ENCODE results near the gene ANKRD44. TPM values are rescaled to one million over a fixed set of nuclear protein-coding genes. Genes with fewer than 3 reads are reported as not detected.

The ANKRD44 gene
- total RNA-seq, 1 donor from 2014 or later: 3.4 TPM

GRCh38 chr2:197136452-197136851, 174.1 kb downstream of the ANKRD44 start:
- H3F3A ChIP-seq (ENCODE audit: low read depth): no peaks in the 10 kb centered on the region
- Mint-ChIP-seq H3K4me1 (peaks cover 10% of the 10 kb centered on the region), H3K9me3 (no peaks in the 10 kb centered on the region), H3K27me3 (ENCODE audit: insufficient read depth, low read depth) (peaks cover 1% of the 10 kb centered on the region), H3K27ac (no peak overlapping the region), H3K4me3 (no peak overlapping the region), H3K36me3 (no peaks in the 10 kb centered on the region)
- peaks cover 14% of the 10 kb centered on the region for H3K4me1 ChIP-seq
- no peak overlapping the region for H3K4me2 ChIP-seq
- H3K27me3 ChIP-seq: no peaks in the 10 kb centered on the region
- TF ChIP-seq EZH2 (IDR thresholded peaks at IDR 0.05): no peak
- no peaks in the 10 kb centered on the region for H4K20me1 ChIP-seq (ENCODE audit: low read depth)
- H2AFZ ChIP-seq (replicated peaks): no peak overlapping the region
- H3K79me2 ChIP-seq (ENCODE audit: low read depth): no peaks in the 10 kb centered on the region
- H3K9ac ChIP-seq: no peak overlapping the region
- H3K9me3 ChIP-seq (ENCODE audit: low read depth): no peaks in the 10 kb centered on the region
- no peak overlapping the region for H3K4me3 ChIP-seq
- no peak for DNase-seq (ENCODE audit: low spot score)
- H3K36me3 ChIP-seq: no peaks in the 10 kb centered on the region
- no peak overlapping the region for H3K27ac ChIP-seq

GRCh38 chr2:197135806-197136205, 174.8 kb downstream of the ANKRD44 start:
- H3K36me3 Mint-ChIP-seq: no peaks in the 10 kb centered on the region
- Histone ChIP-seq H2AFZ (replicated peaks) (no peak overlapping the region), H3F3A (ENCODE audit: low read depth) (no peaks in the 10 kb centered on the region), H3K4me2 (no peak overlapping the region), H3K9me3 (ENCODE audit: low read depth) (no peaks in the 10 kb centered on the region), H3K9ac (no peak overlapping the region), H3K4me1 (peaks cover 14% of the 10 kb centered on the region), H4K20me1 (ENCODE audit: low read depth) (no peaks in the 10 kb centered on the region), H3K36me3 (no peaks in the 10 kb centered on the region), H3K27me3 (no peaks in the 10 kb centered on the region), H3K27ac (no peak overlapping the region), H3K4me3 (no peak overlapping the region), H3K79me2 (ENCODE audit: low read depth) (no peaks in the 10 kb centered on the region)
- no peaks in the 10 kb centered on the region for H3K27me3 Mint-ChIP-seq (ENCODE audit: insufficient read depth, low read depth)
- DNase-seq (ENCODE audit: low spot score): no peak
- TF ChIP-seq EZH2 (IDR thresholded peaks at IDR 0.05) (no peak), CTCF (IDR thresholded peaks at IDR 0.05) (no peak), EZH2phosphoT487 (IDR thresholded peaks at IDR 0.05) (no peak)
- H3K9me3 Mint-ChIP-seq: no peaks in the 10 kb centered on the region
- H3K27ac Mint-ChIP-seq: no peak overlapping the region
- peaks cover 9% of the 10 kb centered on the region for H3K4me1 Mint-ChIP-seq
- H3K4me3 Mint-ChIP-seq: no peak overlapping the region

GRCh38 chr2:197134206-197134605, 176.4 kb downstream of the ANKRD44 start:
- no peak overlapping the region for H3K4me3 Mint-ChIP-seq
- no peak overlapping the region for H3K4me2 ChIP-seq

GRCh38 chr2:197131558-197131855, 179.1 kb downstream of the ANKRD44 start:
- no peak for TF ChIP-seq EZH2 (IDR thresholded peaks at IDR 0.05)
- no peak for TF ChIP-seq CTCF (IDR thresholded peaks at IDR 0.05)
- no peak for TF ChIP-seq EZH2phosphoT487 (IDR thresholded peaks at IDR 0.05)
- no peak for DNase-seq (ENCODE audit: low spot score)

More at GRCh38 chr2:197134206-197134605, 176.4 kb downstream of the ANKRD44 start:
- H3K27ac ChIP-seq: no peak overlapping the region
- no peak for DNase-seq (ENCODE audit: low spot score)
- Mint-ChIP-seq H3K27me3 (ENCODE audit: insufficient read depth, low read depth) (no peaks in the 10 kb centered on the region), H3K4me1 (peaks cover 9% of the 10 kb centered on the region), H3K36me3 (no peaks in the 10 kb centered on the region), H3K9me3 (no peaks in the 10 kb centered on the region), H3K27ac (no peak overlapping the region)
- no peak overlapping the region for H3K9ac ChIP-seq
- H3K9me3 ChIP-seq (ENCODE audit: low read depth): no peaks in the 10 kb centered on the region
- H3K4me1 ChIP-seq: peaks cover 14% of the 10 kb centered on the region
- no peaks in the 10 kb centered on the region for H3K36me3 ChIP-seq
- H2AFZ ChIP-seq (replicated peaks): no peak overlapping the region
- no peaks in the 10 kb centered on the region for H3F3A ChIP-seq (ENCODE audit: low read depth)
- no peaks in the 10 kb centered on the region for H3K79me2 ChIP-seq (ENCODE audit: low read depth)
- TF ChIP-seq EZH2phosphoT487 (IDR thresholded peaks at IDR 0.05) (no peak), CTCF (IDR thresholded peaks at IDR 0.05) (peak; percentile 6), EZH2 (IDR thresholded peaks at IDR 0.05) (no peak)
- no peak overlapping the region for H3K4me3 ChIP-seq
- no peaks in the 10 kb centered on the region for H4K20me1 ChIP-seq (ENCODE audit: low read depth)
- no peaks in the 10 kb centered on the region for H3K27me3 ChIP-seq

More at GRCh38 chr2:197131558-197131855, 179.1 kb downstream of the ANKRD44 start:
- H3K4me1 ChIP-seq: peaks cover 2% of the 10 kb centered on the region
- Mint-ChIP-seq H3K4me1 (peaks cover 6% of the 10 kb centered on the region), H3K36me3 (no peaks in the 10 kb centered on the region), H3K27me3 (ENCODE audit: insufficient read depth, low read depth) (peaks cover 3% of the 10 kb centered on the region), H3K9me3 (no peaks in the 10 kb centered on the region), H3K27ac (no peak overlapping the region), H3K4me3 (no peak overlapping the region)
- no peaks in the 10 kb centered on the region for H3K9me3 ChIP-seq (ENCODE audit: low read depth)
- H4K20me1 ChIP-seq (ENCODE audit: low read depth): no peaks in the 10 kb centered on the region
- H3F3A ChIP-seq (ENCODE audit: low read depth): no peaks in the 10 kb centered on the region
- no peaks in the 10 kb centered on the region for H3K36me3 ChIP-seq
- no peak overlapping the region for H3K4me3 ChIP-seq
- H3K4me2 ChIP-seq: no peak overlapping the region
- no peak overlapping the region for H3K9ac ChIP-seq
- H2AFZ ChIP-seq (replicated peaks): no peak overlapping the region
- no peak overlapping the region for H3K27ac ChIP-seq
- no peaks in the 10 kb centered on the region for H3K79me2 ChIP-seq (ENCODE audit: low read depth)
- no peaks in the 10 kb centered on the region for H3K27me3 ChIP-seq
